ENCODE measurements around the gene BICRAL.

- TF ChIP-seq TAF1 (conservative IDR thresholded peaks at IDR 0.05) (no peak), GABPA (IDR thresholded peaks at IDR 0.05 in 1 of 2, conservative IDR thresholded peaks at IDR 0.05 in 1 of 2) (no peak)
Observed at GRCh38 chr6:42774201-42774600, 7.7 kb upstream of the BICRAL start.
